Type B pancreatic cell (in vitro differentiated cells): ENCODE data around the gene LYPD1. TPM values are rescaled to one million over a fixed set of nuclear protein-coding genes. Genes with fewer than 3 reads are reported as not detected.

Source experiments
- DNase-seq: peaks from one replicate; pipeline ENCODE4 v3.0.0; 2021; ENCODE audit warnings: mixed read lengths; ENCODE audit not compliant: unreplicated experiment; ENCODE audit errors: extremely low spot score
- H3K27ac Mint-ChIP-seq: 2 replicates; pipeline ENCODE4 v1.8.0; 2021; ENCODE audit warnings: mild to moderate bottlenecking, mixed read lengths
- H3K27me3 Mint-ChIP-seq: 2 replicates; pipeline ENCODE4 v1.8.0; 2021; ENCODE audit warnings: mixed read lengths
- H3K36me3 Mint-ChIP-seq: 2 replicates; pipeline ENCODE4 v1.8.0; 2021; ENCODE audit warnings: mixed read lengths
- H3K4me1 Mint-ChIP-seq: one replicate; pipeline ENCODE4 v1.8.0; 2021; ENCODE audit warnings: mixed read lengths; ENCODE audit not compliant: unreplicated experiment
- H3K4me3 Mint-ChIP-seq: 2 replicates; pipeline ENCODE4 v1.8.0; 2021; ENCODE audit warnings: mild to moderate bottlenecking, mixed read lengths
- H3K9me3 Mint-ChIP-seq: 2 replicates; pipeline ENCODE4 v1.8.0; 2021; ENCODE audit warnings: mixed read lengths
- total RNA-seq: library from RNA; stranded (reverse); gene quantifications from 2 replicates; pipeline ENCODE4 v1.2.1, GENCODE V29; 2021; ENCODE audit warnings: low replicate concordance
- TF ChIP-seq, protein P1 (sequence below): fragments of 200-600 bp; sonication (generic); conservative IDR thresholded peaks from 2 replicates; pipeline ENCODE4 v1.5.0; 2021; ENCODE audit warnings: antibody characterized with exemption, mild to moderate bottlenecking

LYPD1 gene
- total RNA-seq, 1 donor from 2014 or later = 33.9 TPM

DNA sequence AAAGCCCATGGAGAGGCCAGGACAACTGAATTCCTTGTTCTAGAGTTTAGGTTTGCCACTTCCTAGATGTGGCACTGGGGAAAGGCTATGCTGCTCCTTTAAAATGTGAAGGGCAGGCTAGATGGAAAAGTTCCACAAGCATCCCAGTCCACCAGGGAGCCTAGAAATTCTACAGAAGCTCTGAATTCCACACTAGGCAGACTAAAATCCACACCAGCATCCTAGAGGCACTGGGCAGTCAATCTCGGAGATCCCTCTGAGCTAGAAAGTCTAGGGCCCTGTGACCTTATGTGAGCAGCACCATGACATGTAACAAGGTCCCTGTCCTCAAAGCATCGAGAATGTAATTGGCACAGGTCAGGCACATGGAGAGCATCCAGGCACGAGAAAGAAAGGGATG, 71.5 kb downstream of the LYPD1 start:
- H3K27me3 Mint-ChIP-seq = no peaks in the 10 kb centered on the region
- H3K36me3 Mint-ChIP-seq = no peaks in the 10 kb centered on the region
- TF ChIP-seq, protein P1, sequence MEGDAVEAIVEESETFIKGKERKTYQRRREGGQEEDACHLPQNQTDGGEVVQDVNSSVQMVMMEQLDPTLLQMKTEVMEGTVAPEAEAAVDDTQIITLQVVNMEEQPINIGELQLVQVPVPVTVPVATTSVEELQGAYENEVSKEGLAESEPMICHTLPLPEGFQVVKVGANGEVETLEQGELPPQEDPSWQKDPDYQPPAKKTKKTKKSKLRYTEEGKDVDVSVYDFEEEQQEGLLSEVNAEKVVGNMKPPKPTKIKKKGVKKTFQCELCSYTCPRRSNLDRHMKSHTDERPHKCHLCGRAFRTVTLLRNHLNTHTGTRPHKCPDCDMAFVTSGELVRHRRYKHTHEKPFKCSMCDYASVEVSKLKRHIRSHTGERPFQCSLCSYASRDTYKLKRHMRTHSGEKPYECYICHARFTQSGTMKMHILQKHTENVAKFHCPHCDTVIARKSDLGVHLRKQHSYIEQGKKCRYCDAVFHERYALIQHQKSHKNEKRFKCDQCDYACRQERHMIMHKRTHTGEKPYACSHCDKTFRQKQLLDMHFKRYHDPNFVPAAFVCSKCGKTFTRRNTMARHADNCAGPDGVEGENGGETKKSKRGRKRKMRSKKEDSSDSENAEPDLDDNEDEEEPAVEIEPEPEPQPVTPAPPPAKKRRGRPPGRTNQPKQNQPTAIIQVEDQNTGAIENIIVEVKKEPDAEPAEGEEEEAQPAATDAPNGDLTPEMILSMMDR = no peak
- no peak overlapping the region for H3K4me3 Mint-ChIP-seq
- H3K27ac Mint-ChIP-seq = no peak overlapping the region
- DNase-seq = no peak
- H3K9me3 Mint-ChIP-seq = no peaks in the 10 kb centered on the region
- no peaks in the 10 kb centered on the region for H3K4me1 Mint-ChIP-seq

DNA sequence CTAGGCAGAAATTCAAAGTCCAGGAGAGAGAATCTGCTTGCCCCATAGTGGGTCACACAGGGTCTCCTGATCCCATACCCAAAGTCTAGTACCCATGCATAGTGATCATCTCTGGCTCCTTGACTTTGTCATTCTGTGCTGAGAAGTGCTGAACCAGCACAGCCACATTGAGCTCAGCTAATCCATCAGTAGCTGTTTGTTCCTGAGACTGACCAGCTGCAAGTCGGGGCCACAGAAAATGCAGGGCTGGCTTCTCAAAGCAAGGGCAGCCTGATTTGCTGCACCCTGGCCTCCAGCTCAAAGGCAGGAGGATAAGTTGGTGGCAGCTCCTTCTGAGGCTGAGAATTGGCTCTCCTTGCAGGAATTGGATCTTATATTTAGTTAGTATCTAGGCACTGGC, 72.2 kb downstream of the LYPD1 start:
- no peak overlapping the region for H3K27ac Mint-ChIP-seq
- H3K4me3 Mint-ChIP-seq = no peak overlapping the region
- H3K4me1 Mint-ChIP-seq = no peaks in the 10 kb centered on the region
- no peaks in the 10 kb centered on the region for H3K27me3 Mint-ChIP-seq
- no peaks in the 10 kb centered on the region for H3K36me3 Mint-ChIP-seq
- TF ChIP-seq, protein P1 = no peak
- no peaks in the 10 kb centered on the region for H3K9me3 Mint-ChIP-seq
- no peak for DNase-seq

DNA sequence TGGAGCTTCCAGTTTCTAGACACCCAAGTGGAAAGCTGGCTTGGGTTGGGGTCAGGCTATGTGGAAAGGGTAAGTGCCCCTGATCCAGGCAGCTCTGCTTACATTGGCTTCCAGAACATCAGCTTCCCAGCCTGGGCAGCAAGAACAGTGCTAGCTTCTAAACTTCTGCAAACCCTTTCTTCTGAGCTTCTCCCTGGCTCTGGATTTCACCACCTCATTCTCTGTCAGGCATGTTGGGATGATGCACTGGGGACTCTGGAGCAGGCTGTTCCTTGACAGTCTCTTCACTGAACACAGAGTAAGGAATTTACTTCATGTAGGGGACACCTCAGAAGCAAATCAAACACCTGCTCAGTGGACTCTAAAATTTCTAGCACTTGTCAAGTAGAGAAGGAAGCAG, 72.8 kb downstream of the LYPD1 start:
- no peaks in the 10 kb centered on the region for H3K4me1 Mint-ChIP-seq
- DNase-seq = no peak

DNA sequence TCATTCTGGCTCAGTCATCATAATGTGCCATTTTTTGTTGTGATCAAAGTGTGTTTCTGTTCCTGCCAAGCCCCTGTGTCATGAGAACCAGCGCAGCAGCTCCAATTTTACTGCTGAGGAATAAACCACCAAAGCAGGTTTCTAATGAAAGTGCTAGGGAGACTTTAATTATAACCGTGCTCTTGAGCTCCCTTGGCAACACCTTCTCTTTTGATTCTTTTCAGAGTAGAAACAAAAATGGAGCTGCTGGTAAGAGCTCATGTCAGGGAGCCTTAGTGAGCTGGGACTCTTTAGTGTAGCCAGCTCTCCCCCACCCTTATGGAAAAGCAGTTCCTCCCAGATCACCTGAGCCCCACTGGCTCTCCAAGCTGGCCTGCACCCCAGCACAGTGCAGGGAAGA, 74.3 kb downstream of the LYPD1 start:
- TF ChIP-seq, protein P1 = no peak
- no peaks in the 10 kb centered on the region for H3K9me3 Mint-ChIP-seq
- no peak overlapping the region for H3K4me3 Mint-ChIP-seq
- no peaks in the 10 kb centered on the region for H3K4me1 Mint-ChIP-seq
- DNase-seq = no peak
- H3K36me3 Mint-ChIP-seq = no peaks in the 10 kb centered on the region
- H3K27me3 Mint-ChIP-seq = no peaks in the 10 kb centered on the region
- H3K27ac Mint-ChIP-seq = no peak overlapping the region

More for the DNA sequence above, 72.8 kb downstream of the LYPD1 start:
- no peaks in the 10 kb centered on the region for H3K27me3 Mint-ChIP-seq
- H3K27ac Mint-ChIP-seq = no peak overlapping the region
- no peaks in the 10 kb centered on the region for H3K36me3 Mint-ChIP-seq
- no peak overlapping the region for H3K4me3 Mint-ChIP-seq
- H3K9me3 Mint-ChIP-seq = no peaks in the 10 kb centered on the region
- TF ChIP-seq, protein P1 = no peak

DNA sequence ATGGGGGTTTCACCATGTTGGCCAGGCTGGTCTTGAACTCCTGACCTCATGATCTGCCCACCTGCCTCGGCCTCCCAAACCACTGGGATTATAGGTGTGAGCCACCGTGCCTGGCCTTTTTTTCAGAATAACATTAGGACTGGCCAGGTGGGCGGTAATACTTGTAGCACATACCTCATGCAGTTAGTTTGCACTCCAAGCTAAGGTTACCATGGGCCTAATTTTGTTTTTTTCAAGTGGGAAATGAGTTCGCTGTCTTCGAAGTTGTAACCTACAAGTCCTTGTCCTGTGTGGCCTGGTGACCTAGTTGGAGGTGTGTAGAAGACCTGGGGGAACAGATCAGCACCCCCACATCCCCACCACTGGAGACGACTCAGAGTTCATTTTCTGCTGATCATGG, 74.8 kb downstream of the LYPD1 start:
- Mint-ChIP-seq H3K27me3 (no peaks in the 10 kb centered on the region), H3K4me3 (no peak overlapping the region), H3K4me1 (no peaks in the 10 kb centered on the region), H3K36me3 (no peaks in the 10 kb centered on the region), H3K27ac (no peak overlapping the region), H3K9me3 (no peaks in the 10 kb centered on the region)
- no peak for DNase-seq
- TF ChIP-seq, protein P1 = no peak
